Left ventricle myocardium inferior (tissue), 1 donor: Measurements from ENCODE around the gene PIP4K2A. TPM values are rescaled to one million over a fixed set of nuclear protein-coding genes. Genes with fewer than 3 reads are reported as not detected.

Experiments
- DNase-seq: peaks from one replicate; pipeline ENCODE4 v3.0.0-alpha.2; 2020
- H3K27ac ChIP-seq: fragments of 200-600 bp; replicated peaks from 2 replicates; pipeline ENCODE4 v1.8.0; 2021
- H3K27me3 ChIP-seq: fragments of 200-600 bp; 2 replicates; pipeline ENCODE4 v1.8.0; 2021; ENCODE audit warnings: low read depth
- H3K36me3 ChIP-seq: fragments of 200-600 bp; 2 replicates; pipeline ENCODE4 v1.8.0; 2021
- H3K4me1 ChIP-seq: fragments of 200-600 bp; 2 replicates; pipeline ENCODE4 v1.8.0; 2021
- H3K4me3 ChIP-seq: fragments of 200-600 bp; 2 replicates; pipeline ENCODE4 v1.8.0; 2021; ENCODE audit warnings: mild to moderate bottlenecking, moderate library complexity
- H3K9me3 ChIP-seq: fragments of 200-600 bp; replicated peaks from 2 replicates; pipeline ENCODE4 v1.8.0; 2021
- CTCF ChIP-seq: fragments of 200-600 bp; IDR thresholded peaks from 2 replicates; pipeline ENCODE4 v1.8.0; 2021; ENCODE audit warnings: antibody characterized with exemption, mild to moderate bottlenecking, borderline replicate concordance
- intact Hi-C: fragments of 100-400 bp; cut with micrococcal nuclease; formaldehyde crosslinking; loops from one replicate; pipeline ENCODE4 v1.11.0; 2022
- total RNA-seq: library from RNA; stranded (reverse); fragmentation: NEBNext Ultra II Directional; extraction: Animal tissue kit (Norgen Biotek cat#: 25700); gene quantifications from one replicate; pipeline ENCODE4 v1.2.1, GENCODE V29; 2021
- donor health status: DM: no; HTN: yes; CAD: no; lungs with severe emphysema.

PIP4K2A gene
- total RNA-seq, 1 donor from 2014 or later, result 12.6 TPM

GRCh38 chr10:22609719-22610465 is 104.5 kb downstream of the PIP4K2A start:
- TF ChIP-seq CTCF, result no peak
- Histone ChIP-seq H3K27me3 (no peaks in the 10 kb centered on the region), H3K36me3 (peaks cover 19% of the 10 kb centered on the region), H3K27ac (no peak overlapping the region), H3K4me1 (peaks cover 7% of the 10 kb centered on the region), H3K9me3 (no peaks in the 10 kb centered on the region), H3K4me3 (no peak overlapping the region)
- DNase-seq, result no peak
- intact Hi-C loops, result no loop called here

GRCh38 chr10:22609251-22609650 is 105.1 kb downstream of the PIP4K2A start:
- Histone ChIP-seq H3K4me3 (no peak overlapping the region), H3K9me3 (no peaks in the 10 kb centered on the region), H3K36me3 (peaks cover 19% of the 10 kb centered on the region), H3K27me3 (no peaks in the 10 kb centered on the region), H3K27ac (no peak overlapping the region), H3K4me1 (peaks cover 9% of the 10 kb centered on the region)
- TF ChIP-seq CTCF, result no peak
- intact Hi-C loops, result no loop called here
- DNase-seq, result no peak

DNA sequence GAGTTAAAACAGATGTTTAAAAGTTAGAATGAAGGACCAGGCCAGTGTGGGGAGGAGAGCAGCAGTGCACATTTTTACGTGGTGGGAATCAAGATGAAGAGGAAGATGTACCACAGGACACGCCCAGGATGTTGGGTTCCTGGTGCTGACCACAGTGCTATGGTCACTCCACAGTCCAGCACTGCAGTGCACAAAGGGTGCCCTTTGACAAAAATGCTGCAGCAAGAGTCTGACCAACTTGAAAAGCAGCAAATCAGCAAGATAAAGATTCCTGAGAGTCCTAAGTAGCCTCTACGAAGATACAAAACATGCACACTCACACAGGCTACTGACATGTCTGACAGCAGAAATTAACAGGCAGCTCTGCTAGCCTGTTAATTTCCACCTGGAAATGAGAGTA is 107.1 kb downstream of the PIP4K2A start:
- Histone ChIP-seq H3K9me3 (no peaks in the 10 kb centered on the region), H3K4me1 (peaks cover 9% of the 10 kb centered on the region), H3K4me3 (no peak overlapping the region), H3K27ac (no peak overlapping the region), H3K36me3 (peaks cover 19% of the 10 kb centered on the region), H3K27me3 (no peaks in the 10 kb centered on the region)
- intact Hi-C loops, result no loop called here
- DNase-seq, result no peak
- TF ChIP-seq CTCF, result no peak

GRCh38 chr10:22606164-22606614 is 108.2 kb downstream of the PIP4K2A start:
- no peak for DNase-seq
- Histone ChIP-seq H3K36me3 (peaks cover 19% of the 10 kb centered on the region), H3K4me1 (peaks cover 13% of the 10 kb centered on the region), H3K9me3 (no peaks in the 10 kb centered on the region), H3K27me3 (no peaks in the 10 kb centered on the region), H3K27ac (peak overlapping the region; percentile 20), H3K4me3 (no peak overlapping the region)
- intact Hi-C loops, result no loop called here
- no peak for TF ChIP-seq CTCF

DNA sequence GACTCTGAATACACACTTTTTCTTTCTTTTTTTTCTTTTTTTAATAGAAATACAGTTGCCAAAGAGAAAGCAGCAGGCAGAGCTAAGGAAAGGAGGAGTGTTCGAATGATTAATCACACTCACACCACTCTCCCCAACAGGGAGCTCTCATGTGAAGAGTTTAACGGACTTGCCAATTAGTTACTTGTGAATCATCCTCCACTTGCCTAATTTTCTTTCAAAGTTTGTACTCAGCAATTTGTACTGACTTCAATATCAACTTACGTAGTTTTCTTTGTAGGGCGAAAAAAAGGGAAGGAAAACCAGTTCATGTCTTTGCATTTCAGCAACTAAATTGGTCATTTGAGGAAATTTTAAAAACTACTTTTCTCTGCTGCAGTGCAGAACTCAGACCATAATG is 109.2 kb downstream of the PIP4K2A start:
- H3K27ac ChIP-seq, result no peak overlapping the region
- H3K4me3 ChIP-seq, result no peak overlapping the region
- TF ChIP-seq CTCF, result no peak

More for the DNA sequence above, 109.2 kb downstream of the PIP4K2A start:
- Histone ChIP-seq H3K36me3 (peaks cover 19% of the 10 kb centered on the region), H3K27me3 (no peaks in the 10 kb centered on the region), H3K9me3 (no peaks in the 10 kb centered on the region), H3K4me1 (peaks cover 14% of the 10 kb centered on the region)
- no peak for DNase-seq
- intact Hi-C loops, result no loop called here
